Measurements from ENCODE around the gene MCL1.

MCL1 gene

DNA sequence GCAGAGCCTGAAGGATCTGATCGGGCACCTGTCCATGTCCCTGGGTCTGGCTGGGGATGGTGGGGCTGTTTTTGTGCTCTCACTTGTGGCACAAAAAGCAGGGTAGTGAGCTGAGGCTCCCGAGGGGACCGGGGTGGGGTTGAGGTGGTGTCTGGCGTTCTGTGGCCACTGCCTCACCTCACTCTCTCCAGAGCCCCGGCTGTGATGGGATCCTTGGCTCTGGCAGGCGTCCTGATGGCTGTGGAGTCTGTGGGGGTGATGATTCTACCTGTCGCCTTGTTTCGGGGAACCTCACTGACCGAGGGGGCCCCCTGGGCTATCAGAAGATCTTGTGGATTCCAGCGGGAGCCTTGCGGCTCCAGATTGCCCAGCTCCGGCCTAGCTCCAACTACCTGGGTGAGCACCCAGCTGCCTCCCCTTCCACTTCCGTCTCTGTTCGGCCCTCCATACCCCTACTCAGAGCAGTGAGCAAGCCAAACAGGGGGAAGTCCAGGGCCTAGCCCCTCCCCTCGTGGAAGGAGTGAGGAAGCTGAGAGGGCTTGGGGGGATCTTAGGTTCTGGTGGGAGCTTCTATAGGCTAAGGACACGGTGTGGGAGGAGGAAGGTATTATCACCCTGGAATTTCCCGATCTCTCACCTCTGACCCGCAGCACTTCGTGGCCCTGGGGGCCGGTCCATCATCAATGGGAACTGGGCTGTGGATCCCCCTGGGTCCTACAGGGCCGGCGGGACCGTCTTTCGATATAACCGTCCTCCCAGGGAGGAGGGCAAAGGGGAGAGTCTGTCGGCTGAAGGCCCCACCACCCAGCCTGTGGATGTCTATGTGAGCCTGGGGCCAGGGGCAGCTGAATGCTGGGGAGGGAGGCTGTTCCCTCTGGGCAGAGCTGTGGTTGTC is 23.2 kb downstream of the MCL1 start:
- no peak for DNase-seq

DNA sequence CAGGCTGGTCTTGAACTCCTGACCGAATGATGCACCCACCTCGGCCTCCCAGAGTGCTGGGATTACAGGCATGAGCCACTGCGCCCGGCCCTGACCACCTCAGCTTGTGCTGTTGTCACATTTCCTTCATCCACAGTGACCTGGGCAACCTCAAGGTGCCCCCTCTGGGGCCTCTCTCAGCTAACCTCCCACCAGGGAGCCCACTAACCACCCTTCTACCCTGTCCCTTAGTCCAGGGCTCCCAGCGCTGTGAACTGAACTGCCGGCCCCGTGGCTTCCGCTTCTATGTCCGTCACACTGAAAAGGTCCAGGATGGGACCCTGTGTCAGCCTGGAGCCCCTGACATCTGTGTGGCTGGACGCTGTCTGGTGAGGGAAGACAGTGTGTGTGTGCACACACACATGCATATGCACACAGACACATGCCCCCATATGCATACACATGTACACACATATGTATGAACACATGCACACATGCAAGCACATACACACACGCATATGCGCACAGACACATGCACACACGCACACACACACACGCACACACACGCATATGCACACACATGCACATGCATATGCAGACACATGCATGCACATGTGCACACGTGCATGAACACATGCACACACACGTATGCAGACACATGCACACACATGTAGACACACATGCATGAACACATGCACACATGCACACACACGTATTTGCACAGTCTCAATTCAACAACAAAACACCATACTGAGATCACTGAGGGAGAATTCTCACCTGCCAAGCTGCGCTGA is 24.0 kb downstream of the MCL1 start:
- peak in 1 of 3 donors; percentile 5 for DNase-seq

DNA sequence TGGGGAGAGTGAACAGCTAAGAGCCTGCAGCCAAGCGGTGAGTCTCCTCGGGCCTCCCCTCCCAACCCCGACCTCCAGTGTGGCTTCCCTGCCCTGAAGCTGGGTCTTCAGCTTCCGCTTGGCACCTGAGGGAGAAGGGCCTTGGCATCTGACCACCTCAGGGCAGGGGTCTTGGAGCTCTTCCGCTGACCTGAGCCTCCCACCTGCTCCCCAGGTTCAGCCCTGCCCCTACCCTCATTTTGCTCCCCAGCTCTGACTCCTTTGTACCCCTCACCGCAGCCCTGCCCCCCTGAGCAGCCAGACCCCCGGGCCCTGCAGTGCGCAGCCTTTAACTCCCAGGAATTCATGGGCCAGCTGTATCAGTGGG is 25.3 kb downstream of the MCL1 start:
- DNase-seq = no peak

DNA sequence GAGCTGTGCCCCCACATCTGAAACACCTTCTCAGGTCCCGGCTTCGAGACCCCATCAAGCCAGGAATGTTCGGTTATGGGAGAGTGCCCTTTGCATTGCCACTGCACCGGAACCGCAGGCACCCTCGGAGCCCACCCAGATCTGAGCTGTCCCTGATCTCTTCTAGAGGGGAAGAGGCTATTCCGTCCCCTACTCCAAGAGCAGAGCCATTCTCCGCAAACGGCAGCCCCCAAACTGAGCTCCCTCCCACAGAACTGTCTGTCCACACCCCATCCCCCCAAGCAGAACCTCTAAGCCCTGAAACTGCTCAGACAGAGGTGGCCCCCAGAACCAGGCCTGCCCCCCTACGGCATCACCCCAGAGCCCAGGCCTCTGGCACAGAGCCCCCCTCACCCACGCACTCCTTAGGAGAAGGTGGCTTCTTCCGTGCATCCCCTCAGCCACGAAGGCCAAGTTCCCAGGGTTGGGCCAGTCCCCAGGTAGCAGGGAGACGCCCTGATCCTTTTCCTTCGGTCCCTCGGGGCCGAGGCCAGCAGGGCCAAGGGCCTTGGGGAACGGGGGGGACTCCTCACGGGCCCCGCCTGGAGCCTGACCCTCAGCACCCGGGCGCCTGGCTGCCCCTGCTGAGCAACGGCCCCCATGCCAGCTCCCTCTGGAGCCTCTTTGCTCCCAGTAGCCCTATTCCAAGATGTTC is 25.9 kb downstream of the MCL1 start:
- no peak for DNase-seq

DNA sequence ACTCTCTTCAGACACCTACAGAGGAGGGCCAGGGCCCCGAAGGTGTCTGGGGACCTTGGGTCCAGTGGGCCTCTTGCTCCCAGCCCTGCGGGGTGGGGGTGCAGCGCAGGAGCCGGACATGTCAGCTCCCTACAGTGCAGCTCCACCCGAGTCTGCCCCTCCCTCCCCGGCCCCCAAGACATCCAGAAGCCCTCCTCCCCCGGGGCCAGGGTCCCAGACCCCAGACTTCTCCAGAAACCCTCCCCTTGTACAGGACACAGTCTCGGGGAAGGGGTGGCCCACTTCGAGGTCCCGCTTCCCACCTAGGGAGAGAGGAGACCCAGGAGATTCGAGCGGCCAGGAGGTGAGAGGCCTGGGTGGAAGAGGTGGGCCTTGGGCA is 26.5 kb downstream of the MCL1 start:
- DNase-seq = no peak

DNA sequence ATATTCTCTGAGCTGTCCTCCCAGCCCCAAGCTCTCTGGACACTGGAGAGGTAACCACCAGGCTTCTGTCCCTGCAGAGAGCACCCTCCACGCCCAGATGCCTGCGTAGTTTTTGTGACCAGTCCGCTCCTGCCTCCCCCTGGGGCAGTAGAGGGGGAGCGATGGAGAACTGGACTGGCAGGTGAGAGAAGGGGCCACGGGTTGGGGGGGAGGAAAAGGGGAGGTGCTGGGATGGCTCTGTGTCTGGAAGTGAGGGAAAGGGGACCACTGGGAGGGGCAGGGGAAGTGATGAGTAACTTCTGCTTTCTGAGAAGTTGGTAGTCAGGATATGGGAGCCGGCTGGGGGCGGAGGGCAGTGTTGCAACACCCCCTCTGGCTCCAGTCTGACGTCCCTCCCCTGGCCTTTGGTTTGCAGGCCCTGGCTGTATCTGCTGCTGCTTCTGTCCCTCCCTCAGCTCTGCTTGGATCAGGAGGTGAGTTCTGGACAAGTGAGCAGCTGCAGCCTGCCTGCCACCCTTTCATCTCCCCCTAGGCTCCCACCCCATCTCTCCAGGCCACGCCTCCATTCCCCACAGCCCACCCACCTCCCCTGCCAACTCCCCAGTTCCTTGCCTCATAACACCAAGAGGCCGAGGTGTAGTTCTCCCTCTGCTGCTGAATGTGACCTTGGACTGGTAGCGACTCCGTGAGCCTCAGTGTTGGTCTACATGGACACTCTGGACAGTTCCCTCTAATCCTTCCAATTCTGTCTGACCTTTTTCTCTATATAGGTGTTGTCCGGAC is 27.1 kb downstream of the MCL1 start:
- DNase-seq = peak; percentile 93 to 95 (median 94)

DNA sequence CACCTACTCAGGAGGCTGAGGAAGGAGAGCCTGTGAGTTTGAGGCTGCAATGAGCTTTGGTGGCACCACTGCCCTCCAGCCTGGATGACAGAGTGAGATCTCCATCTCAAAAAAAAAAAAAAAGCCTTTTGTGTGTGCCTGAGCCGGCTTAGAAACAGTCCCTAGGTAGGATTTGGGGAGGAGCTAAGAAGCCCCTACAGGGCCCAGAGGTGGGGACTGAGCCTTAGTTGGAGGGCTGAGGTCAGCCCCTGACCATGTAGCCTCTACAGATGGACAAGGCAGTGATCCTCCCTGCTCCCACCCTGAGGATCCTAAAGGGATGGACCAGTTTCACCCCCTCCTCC is 27.7 kb downstream of the MCL1 start:
- no peak for DNase-seq

DNA sequence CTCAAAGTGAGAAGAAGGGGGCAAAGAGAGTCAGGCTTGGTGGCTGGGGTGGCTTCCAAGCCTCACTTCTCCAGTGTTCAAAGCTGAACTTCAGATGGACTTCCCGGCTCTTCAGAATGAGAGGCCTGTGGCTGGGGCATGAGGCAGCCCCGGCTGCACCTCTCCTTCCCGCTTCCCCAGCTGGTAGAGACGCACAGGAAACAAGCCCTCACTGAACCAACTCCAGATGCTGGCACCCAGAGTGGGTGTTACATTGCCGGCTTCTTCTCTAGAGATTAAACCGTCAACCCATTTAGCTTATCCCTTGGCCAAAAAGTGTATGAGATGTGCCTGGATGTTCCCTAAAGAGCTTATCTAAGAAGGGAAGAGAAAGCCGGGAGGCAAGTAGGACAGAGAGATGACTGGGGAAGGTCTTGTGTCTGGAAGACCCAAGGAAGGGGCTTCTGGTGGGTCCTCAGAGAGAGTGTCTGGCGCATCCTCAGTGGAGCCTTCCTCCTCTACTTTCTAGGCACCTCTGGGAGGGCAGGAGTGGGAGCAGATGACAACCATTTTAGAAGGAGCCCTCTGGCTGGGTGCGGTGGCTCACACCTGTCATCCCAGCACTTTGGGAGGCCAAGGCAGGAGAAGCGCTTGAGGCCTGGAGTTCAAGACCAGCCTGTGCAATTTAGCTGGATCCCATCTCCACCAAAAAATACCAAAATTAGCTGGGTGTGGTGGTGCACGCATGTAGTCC is 28.2 kb downstream of the MCL1 start:
- DNase-seq = peak; percentile 58 to 69 (median 63)

DNA sequence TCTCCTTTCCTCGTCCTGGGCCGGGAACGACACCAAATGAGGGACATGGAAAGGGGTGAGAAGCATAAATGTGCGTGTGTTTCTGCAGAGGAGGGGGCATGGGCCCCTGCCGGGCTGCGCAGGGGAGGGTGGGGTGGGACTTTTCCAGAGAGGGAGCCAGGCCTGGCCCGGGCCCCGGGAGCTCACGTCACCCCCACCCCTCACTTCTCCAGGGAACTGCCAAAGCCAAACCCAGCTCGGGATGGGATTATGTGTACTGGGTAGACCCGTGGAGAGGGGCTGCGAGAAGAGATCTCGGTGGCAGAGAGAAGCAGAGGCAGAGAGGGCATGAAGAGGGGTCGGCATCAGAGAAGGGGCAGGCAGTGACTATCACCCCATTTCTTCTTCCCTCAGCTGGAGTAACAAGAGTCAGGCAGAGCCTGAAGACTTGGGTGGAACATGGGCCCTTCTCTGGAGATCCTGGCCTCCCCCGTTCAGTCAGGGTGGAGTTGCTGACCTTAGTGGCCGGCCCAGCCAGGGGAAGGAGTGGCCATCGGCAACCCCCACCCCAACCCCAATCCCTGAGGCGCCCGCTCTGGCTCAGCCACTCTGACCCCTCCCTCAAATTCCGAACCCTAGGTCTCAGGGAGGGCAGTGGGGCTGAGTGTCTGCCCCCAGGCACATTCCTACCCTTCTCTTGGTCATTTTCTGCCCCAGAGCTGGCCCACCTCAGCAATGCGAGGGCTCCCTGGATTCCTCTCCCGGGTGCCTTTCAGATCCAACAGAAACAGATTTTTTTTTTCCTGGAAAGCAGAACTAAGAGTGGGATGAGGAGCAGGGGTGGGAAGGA is 29.0 kb downstream of the MCL1 start:
- no peak for DNase-seq

DNA sequence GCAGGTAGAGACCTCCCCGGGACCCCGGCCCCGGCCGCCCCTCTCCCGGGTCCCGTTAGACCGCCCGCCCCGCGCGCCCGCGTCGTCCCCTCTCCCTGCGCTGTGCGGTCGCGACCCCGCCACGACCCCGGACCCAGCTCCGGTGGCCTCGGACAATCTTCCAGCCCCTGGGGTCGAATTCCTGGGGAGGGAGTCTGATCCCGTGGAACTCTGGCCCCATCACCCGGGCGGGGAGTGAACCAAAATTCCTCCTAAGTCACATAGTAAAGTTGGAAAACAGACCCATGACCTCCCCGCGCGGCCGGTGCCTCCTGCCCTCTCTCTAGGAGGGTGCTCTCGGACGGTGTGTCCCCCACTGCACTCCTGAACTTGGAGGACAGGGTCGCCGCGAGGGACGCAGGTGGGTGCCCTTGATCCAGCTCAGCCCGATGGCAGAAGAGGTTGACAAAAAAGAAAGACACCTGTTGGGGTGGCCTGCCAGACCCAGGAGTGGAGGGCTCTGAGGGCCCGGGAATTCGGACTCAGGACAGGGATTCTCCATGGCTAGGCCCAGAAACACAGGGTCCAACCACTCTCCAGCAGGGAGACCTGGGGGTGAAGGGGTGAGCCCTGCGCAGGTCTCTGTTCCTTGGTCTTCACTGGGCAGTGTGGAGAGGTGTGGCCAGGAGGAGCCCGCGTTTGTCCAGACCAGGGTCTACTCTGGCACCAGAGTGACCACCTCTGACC is 29.8 kb downstream of the MCL1 start:
- DNase-seq = peak in 1 of 3 donors; percentile 7

DNA sequence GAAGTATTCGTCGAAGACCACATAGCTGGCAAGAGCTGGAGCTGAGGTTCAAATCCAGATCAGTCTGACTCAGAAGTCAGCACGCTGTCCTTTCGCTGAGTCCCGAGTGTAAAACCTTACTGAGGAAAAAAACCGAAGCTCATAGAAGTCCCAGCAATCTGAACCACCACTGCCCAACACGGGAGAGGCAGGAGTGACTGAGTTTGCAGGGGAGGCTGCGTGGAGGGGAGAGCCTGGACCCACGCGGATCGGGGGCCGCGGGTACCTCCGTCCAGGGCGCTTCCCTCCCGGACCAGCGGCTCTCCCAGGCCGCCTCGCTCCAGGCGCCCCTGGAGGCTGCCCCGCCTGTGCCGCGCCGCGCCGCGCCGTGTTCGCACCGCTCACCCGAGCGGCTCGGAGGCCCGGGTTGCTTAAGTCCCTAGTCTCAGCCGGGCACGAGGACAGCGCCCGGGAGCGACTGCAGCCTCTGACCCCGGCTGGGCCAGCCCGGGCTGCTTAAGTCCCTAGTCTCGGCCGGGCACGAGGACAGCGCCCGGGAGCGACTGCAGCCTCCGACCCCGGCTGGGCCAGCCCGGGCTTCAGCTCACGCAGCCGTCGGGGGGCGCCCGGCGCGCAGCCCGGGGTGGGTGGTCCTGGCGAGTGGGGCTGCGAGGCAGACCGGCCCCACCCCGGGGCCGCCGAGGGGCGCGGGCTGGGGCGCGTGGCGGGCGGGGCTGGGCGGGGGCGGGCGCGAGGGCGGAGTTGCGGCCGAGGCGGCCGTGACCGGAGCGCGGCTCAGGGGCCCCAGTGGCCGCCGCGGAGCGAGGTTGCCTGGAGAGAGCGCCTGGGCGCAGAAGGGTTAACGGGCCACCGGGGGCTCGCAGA is 30.5 kb downstream of the MCL1 start, which contains the start of gene ADAMTSL4:
ADAMTSL4 (plus strand) TSS at position 777 of the 864 bp plus-strand sequence. CDS start 2,881 bp downstream, outside the sequence.
- DNase-seq = peak; percentile 68 to 86 (median 75)

DNA sequence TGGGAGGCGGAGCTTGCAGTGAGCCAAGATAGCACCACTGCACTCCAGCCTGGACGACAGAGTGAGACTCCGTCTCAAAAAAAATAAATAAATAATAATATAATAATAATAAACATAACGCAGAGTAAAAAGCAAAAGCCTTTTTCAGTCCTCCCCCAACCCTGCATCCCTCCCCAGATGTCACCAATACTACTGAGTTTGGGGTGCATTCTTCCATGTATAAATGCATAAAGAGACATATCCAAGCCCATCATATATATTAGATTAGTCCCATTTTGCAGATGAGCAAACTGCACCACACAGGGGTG is 31.1 kb downstream of the MCL1 start:
- DNase-seq = no peak

DNA sequence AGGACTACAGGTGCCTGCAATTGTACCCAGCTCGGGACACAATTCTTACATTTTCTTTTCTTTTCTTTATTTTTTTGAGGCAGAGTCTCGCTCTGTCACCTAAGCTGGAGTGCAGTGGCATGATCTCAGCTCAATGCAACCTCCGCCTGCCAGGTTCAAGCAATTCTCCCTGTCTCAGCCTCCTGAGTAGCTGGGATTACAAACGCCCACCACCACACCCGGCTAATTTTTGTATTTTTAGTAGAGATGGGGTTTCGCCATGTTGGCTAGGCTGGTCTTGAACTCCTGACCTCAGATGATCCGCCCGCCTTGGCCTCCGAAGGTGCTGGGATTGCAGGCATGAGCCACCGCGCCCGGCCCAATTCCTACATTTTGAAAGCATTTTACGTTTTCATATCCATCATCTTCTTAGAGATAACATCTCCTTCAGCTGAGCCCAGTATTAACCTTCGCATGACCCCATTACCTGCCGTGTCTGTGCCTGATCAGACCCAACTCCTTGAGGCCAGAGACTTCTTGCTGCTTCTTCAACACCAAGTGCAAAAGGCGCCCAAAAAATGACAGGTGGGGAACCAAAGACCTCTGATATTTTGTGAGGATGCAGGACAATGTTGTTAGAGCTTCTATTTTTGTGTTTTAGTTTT is 33.0 kb downstream of the MCL1 start:
- DNase-seq = no peak

DNA sequence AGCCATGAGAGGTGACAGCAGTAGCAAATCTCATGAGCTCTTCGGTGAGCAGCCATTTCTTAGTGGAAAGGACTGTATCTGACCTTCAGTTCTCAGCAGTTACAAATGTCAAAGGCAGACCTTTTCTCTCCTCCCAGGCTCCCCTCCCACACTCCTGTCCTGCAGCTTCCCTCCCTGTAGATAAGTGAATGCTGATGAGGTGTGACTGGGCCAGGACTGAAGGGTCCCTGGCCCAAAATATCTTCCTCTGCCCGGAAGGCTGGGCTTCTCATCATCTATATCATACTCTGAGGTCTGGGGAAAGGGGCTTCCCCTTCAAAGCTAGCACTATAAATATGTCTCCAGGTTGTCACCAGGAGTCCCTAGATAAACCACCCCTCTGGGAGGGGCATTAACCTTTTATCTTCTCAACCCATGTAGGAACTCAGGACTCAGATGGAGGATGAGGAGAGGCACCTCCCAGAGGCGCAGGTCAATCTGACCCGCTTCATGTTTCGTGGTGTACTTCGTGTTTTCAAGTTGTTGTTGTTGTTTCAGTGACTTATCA is 33.9 kb downstream of the MCL1 start:
- peak in 1 of 3 donors; percentile 16 for DNase-seq

DNA sequence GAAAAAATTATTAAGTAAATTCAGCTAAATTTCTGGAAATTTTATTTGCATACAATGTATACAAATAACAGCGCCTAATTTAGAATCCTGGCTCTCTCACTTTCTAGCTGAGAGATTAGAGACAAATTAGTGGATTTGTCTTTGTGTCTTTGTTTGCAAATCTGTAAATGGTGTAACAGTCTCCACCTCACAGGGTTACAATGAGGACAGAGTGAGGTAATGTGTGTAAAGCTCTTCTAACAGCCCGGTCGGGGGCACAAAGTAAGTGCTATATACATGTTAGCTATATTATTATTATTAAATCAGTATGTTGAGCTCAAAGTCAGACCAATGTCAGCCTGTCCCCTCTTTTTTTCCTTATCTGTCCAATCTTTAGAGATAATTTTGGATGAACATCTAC is 35.2 kb downstream of the MCL1 start:
- peak in 1 of 3 donors; percentile 4 for DNase-seq

DNA sequence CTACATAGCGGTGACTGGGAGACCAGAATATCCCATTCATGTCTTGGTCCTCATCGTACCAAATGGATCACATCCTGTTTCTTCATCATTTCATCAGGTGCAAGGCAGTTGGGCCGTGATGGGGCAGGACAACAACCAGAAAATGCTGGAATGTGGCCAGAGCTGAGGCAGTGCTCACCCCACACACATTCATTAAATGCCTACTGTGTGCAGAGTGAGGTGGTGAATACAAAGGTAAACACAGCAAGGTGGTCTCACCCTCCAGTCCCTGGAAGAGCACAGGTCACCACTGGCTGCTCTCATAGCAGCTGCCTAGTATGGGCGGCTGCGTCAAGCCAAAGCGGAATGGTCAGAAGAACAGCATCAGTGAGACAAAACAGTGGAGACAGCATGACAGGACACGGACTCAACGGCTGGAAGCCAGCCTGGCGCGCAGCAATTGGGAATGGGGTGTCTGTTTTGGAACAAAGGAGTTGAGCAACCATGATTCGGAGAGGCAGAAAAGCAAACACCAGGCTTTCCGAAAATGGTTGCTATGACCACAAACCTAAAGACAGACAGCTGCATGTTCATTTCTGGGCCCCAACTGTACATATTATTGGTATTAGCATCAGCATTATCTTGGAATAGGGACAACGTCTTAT is 35.8 kb downstream of the MCL1 start:
- peak in 1 of 3 donors; percentile 7 for DNase-seq

DNA sequence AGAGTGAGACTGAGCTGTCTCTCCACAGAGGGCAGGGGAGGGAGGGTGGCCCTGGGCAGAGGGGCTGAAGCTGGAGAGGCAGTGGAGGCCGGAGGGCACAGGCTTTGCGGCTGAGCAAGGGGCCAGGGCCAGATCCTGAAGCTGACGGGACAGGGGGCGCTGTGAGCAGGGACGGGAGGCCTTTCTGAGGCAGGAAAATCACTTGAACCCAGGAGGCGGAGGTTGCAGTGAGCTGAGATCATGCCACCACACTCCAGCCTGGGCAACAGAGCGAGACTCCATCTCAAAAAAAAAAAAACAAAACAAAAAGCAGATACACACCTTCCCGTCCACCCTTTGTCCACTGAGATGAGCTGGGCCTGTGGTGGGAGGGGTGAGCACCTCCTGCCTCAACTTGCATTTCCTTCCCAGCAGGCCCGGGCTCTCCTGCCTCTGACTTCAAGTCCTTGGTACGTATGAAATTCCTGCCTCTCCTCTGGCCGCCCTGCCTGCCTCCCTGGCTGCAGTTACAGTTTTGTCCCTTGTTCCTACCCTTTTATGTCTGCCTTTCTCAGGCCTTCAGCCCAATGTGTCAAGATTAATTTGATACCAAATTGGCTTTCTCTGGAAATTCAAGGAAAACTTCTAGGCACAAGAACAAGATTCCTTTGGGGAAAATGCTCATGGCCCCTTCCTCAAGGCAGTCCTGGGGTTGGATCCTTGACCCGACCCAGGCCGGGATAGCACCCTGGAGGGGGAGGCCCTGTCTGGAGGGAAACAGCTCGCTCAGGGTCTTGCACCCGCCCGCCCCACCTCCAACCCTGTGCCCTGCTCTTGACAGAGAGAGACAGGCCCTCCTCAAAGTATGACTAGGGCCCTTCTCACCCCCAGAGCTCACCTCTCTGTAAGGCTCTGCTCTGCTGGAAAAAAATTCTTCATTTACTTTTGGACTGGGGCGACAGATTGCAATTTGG is 41.4 kb downstream of the MCL1 start:
- no peak for DNase-seq

Data from suppressor macrophage treated with lipopolysaccharide for 1 hour (primary cell).